ENCODE data around the gene MYO9A.

Gene MYO9A

GRCh38 chr15:72153269-72154000 lies 35.5 kb upstream of the MYO9A start:
- no peak overlapping the region for H3K4me3 ChIP-seq (ENCODE audit: control insufficient read depth, low read depth, low read length)
- no peak for DNase-seq (ENCODE audit: low read depth)
- TF ChIP-seq CTCF (IDR thresholded peaks at IDR 0.05; ENCODE audit: control insufficient read depth, insufficient read depth, low read depth, low read length, missing control alignments) = no peak

- TF ChIP-seq CTCF (IDR thresholded peaks at IDR 0.05; ENCODE audit: control insufficient read depth, insufficient read depth, low read depth, low read length, missing control alignments) = no peak
- H3K4me3 ChIP-seq (ENCODE audit: control insufficient read depth, low read depth, low read length) = no peak overlapping the region
- DNase-seq (ENCODE audit: low read depth) = no peak
Observed at GRCh38 chr15:72147418-72147817, 29.5 kb upstream of the MYO9A start.

DNA sequence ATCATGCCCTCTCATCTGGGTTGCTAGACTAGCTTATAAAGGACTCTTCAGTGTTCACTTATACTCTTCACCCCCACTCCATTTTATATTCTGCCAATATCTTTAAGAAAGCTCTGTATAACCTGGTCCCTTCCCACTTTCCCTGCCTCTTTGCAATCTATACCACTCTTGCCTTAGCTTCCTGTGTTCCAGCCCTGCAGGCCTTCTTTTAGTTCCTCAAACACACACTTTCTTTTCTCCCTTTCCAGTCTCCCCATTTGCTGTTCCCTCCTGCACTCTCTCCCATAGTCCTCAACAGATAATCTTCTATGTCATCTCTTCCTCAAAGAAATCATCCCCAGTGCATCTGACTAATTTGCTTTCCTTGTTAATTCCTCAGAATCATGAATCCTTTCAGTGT lies 29.0 kb upstream of the MYO9A start:
- no peak for TF ChIP-seq CTCF (IDR thresholded peaks at IDR 0.05; ENCODE audit: control insufficient read depth, insufficient read depth, low read depth, low read length, missing control alignments)
- DNase-seq (ENCODE audit: low read depth) = no peak
- no peak overlapping the region for H3K4me3 ChIP-seq (ENCODE audit: control insufficient read depth, low read depth, low read length)

DNA sequence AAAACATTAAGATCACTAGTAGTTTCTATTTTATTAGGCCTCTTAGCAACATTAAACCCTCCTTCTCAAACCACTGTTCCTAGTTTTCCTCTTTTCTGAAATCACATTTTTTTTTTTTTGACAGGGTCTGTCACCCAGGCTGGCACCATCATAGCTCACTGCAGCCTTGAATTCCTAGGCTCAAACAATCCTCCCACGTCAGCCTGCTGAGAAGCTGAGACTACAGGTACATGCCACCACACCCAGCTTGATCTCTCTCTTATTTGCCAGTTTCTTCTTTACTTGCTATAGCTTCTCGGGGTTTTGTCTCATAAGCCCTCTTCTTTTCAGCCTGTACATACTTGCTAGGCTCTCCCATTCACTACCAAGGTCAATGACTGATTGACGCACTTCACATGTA lies 28.3 kb upstream of the MYO9A start:
- TF ChIP-seq CTCF (IDR thresholded peaks at IDR 0.05; ENCODE audit: control insufficient read depth, insufficient read depth, low read depth, low read length, missing control alignments) = no peak
- no peak overlapping the region for H3K4me3 ChIP-seq (ENCODE audit: control insufficient read depth, low read depth, low read length)
- DNase-seq (ENCODE audit: low read depth) = no peak

GRCh38 chr15:72141171-72142084 lies 23.5 kb upstream of the MYO9A start:
- H3K4me3 ChIP-seq (ENCODE audit: control insufficient read depth, low read depth, low read length) = no peak overlapping the region
- DNase-seq (ENCODE audit: low read depth) = no peak
- no peak for TF ChIP-seq CTCF (IDR thresholded peaks at IDR 0.05; ENCODE audit: control insufficient read depth, insufficient read depth, low read depth, low read length, missing control alignments)

DNA sequence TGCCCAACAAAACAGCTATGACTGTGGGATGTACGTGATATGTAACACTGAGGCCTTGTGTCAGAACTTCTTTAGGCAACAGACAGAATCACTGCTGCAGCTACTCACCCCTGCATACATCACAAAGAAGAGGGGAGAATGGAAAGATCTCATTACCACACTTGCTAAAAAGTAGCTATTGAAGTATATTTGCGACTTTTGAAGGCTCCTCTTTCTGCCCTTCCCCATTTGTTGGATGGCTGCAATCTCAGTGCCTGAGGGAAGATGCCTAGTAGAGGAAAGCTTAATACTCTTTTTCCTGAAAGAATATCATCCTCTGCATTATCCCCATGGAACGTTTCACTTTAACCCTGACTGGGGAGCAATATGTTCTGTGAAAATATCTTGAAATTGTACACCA lies 22.1 kb upstream of the MYO9A start:
- no peak for TF ChIP-seq CTCF (IDR thresholded peaks at IDR 0.05; ENCODE audit: control insufficient read depth, insufficient read depth, low read depth, low read length, missing control alignments)
- no peak for DNase-seq (ENCODE audit: low read depth)
- H3K4me3 ChIP-seq (ENCODE audit: control insufficient read depth, low read depth, low read length) = no peak overlapping the region
